ENCODE data around the gene RASA3.
"Not testable (repeated sequence)": the region's sequence is repeated elsewhere in the genome, so short reads cannot be mapped to it uniquely, and the experiment has no call there.

Gene RASA3
- total RNA-seq: 325 to 400 reads per million in 2 donors

- peak; percentile 36 to 62 (median 57) for DNase-seq
Observed at GRCh38 chr13:114132419-114133121, at the start of gene RASA3. TSS of gene RASA3 (minus strand) at chr13:114132623. CDS start at chr13:114132489, 134 bp downstream.

- no peak for DNase-seq
Observed at GRCh38 chr13:114179087-114179658, 46.8 kb upstream of the RASA3 start, which contains the start of gene CFAP97D2. TSS of gene CFAP97D2 (plus strand) at chr13:114179257. CDS start at chr13:114179331, 74 bp downstream.

GRCh38 chr13:114177245-114178010, 45.0 kb upstream of the RASA3 start:
- DNase-seq: no peak

- DNase-seq: not testable (repeated sequence)
Observed at GRCh38 chr13:114176359-114176902, 44.0 kb upstream of the RASA3 start.

- DNase-seq: no peak
Observed at GRCh38 chr13:114174529-114174961, 42.1 kb upstream of the RASA3 start.

GRCh38 chr13:114173745-114174144, 41.3 kb upstream of the RASA3 start:
- no peak for DNase-seq

GRCh38 chr13:114173272-114173671, 40.8 kb upstream of the RASA3 start:
- DNase-seq: no peak

- no peak for DNase-seq
Observed at GRCh38 chr13:114167885-114168284, 35.5 kb upstream of the RASA3 start.

- no peak for DNase-seq
Observed at GRCh38 chr13:114167426-114167825, 35.0 kb upstream of the RASA3 start.

GRCh38 chr13:114166381-114167131, 34.1 kb upstream of the RASA3 start:
- DNase-seq: no peak

- no peak for DNase-seq
Observed at GRCh38 chr13:114164681-114165429, 32.4 kb upstream of the RASA3 start.

- DNase-seq: no peak
Observed at GRCh38 chr13:114164053-114164452, 31.6 kb upstream of the RASA3 start.

- no peak for DNase-seq
Observed at GRCh38 chr13:114162533-114162922, 30.1 kb upstream of the RASA3 start.

GRCh38 chr13:114161644-114162532, 29.5 kb upstream of the RASA3 start:
- peak in 3 of 5 experiments; percentile 22 to 31 (median 26) for DNase-seq

- DNase-seq: no peak
Observed at GRCh38 chr13:114161028-114161556, 28.7 kb upstream of the RASA3 start.

- DNase-seq: not testable (repeated sequence)
Observed at GRCh38 chr13:114158869-114159666, 26.6 kb upstream of the RASA3 start.

- DNase-seq: no peak
Observed at GRCh38 chr13:114157869-114158495, 25.6 kb upstream of the RASA3 start.

- no peak for DNase-seq
Observed at GRCh38 chr13:114155926-114156883, 23.8 kb upstream of the RASA3 start.
